Activated CD4-positive, CD25-positive, alpha-beta regulatory T cell (primary cell): Measurements from ENCODE around the gene LTBP2.

ENCODE experiments used
- DNase-seq, 4 experiments: peaks; one replicate each; lab custom pipeline; 2025; lab: John Stamatoyannopoulos, UW

Gene LTBP2

DNA sequence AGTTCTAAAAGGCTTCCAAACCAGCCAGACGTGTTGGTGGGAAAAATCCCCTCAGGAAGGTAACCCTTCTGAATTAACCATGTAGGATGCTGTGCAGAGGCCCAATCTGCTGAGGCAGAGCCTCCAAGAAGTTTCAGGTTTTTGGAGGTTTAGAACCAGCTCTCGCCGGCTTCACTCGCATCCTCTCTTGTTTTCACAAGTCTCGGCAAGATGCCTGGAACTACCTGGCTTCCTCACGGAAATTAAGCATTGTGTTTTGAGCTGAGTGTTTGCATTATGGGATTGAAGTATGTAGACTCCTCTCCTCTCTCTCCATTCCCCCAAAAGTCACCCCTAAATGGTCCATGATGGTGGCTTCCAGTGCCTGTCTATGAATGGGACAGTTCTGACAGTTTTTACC is 20.6 kb downstream of the LTBP2 start:
- no peak for DNase-seq

GRCh38 chr14:74589291-74589879 is 22.7 kb downstream of the LTBP2 start:
- DNase-seq, result no peak

- no peak for DNase-seq
These were observed 24.7 kb downstream of the LTBP2 start for GRCh38 chr14:74587363-74587707.

- no peak for DNase-seq
These were observed 25.2 kb downstream of the LTBP2 start for GRCh38 chr14:74586681-74587362.

DNA sequence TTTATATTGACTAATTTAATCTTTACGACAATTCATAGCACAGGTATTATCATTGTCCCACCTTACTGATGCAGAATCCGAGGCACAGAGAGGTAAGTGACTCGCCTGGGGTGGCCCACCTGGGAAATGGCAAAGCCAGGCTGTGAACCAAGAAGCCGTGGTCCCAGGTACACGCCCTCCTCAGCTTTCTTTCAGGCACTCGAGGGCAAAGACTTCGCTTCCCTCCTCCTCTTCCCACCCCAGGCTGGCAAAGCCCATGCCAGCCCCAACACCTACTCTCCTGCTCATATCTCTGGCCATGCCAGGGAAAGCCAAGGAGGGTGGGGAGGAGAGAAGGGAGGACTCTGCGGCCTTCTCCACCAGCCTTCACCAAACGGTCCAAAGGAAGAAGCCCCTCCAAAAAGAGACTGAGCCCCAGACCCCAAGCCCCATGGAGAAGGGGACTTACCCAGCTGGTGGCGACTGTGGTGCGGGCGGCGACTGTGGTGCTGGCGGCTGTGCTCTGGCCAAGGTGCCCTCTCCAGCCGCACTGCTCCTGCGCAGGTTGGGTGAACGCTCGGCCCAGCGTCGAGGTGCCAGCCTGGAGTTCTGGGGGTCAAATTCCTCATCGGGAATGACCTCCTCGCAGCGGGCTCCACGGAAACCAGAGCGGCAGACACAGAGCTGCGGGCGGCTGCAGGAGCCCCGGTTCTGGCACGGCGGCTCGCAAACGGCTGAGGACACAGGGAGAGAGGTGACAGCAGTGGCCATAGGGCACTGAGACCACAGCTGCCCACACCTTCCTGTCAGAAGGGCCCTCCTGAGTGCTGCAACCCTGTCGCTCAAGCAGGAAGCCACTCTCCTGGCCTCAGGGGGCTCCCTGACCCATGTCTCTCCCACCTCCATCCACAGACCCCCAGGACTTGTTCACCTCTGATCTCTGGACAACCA is 26.4 kb downstream of the LTBP2 start:
- DNase-seq, result no peak

GRCh38 chr14:74584951-74585350 is 27.1 kb downstream of the LTBP2 start:
- no peak for DNase-seq

GRCh38 chr14:74583689-74584434 is 28.2 kb downstream of the LTBP2 start:
- no peak for DNase-seq

DNA sequence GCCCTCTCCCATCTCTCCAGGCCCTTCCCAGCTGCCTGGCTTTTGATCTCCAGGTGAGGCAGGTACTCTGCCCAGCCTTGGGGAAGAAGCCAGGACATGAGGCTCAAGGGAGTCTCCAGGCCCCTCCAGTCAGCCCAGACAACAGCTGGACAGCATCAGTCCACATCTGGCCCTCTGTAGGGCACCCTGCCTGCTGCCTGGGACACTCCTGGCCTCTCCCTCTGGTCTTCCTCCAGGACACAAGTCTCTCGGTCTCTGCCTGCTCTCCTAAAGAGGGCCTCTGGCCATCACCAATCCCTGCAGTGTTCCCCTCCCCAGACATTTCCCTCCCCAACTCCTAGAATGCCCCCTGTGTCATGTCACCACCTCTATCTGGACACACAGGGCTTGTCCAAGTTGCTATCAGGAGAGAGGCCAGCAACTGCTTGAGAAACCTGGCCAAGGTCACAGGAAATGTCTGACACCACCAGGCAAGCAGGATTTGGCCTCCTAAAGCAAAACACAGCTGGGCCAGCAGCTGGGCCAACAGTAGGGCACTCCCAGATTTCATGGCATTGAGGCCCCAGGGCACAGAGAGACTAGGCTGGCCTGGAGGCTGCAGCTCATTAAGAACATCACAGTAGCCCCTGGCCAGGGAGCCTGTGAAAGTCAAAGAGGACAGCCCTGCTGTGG is 29.0 kb downstream of the LTBP2 start:
- DNase-seq, result no peak

DNA sequence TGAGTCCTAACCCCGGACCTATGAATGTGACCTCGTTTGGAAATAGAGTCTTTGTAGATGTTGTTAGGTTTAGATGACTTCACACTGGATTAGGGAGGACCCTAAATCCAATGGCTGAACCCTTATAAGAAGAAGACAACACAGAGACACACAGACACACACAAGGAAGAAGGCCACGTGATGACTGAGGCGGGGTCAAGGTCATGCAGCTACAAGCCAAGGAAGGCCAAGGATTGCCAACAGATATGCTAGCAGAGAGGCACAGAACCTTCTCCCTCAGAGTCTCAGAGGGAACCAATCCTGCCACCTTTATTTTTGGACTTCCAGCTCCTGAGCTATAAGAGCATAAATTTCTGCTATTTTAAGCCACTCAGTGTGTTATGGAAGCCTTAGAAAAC is 31.8 kb downstream of the LTBP2 start:
- no peak for DNase-seq

GRCh38 chr14:74579447-74580274 is 32.4 kb downstream of the LTBP2 start:
- no peak for DNase-seq

DNA sequence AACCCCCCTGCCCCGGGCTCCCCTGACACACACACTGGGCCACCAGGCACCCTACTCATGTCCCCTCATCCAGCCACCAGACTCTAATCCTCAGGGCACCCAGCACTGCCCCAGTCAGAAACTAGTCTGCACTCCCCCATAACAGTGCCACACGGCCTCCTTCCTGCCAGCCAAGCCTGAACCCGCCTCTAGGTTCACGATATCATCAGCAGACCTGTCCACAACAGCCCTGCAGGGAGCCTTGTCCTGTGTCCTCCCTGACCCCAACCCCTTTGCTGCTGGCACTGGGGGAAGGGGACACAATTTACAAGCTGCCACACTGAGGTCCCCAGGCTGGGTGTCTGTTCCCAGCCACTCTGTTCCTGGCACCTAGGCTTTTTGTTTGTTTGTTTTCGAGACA is 33.6 kb downstream of the LTBP2 start:
- DNase-seq, result no peak

DNA sequence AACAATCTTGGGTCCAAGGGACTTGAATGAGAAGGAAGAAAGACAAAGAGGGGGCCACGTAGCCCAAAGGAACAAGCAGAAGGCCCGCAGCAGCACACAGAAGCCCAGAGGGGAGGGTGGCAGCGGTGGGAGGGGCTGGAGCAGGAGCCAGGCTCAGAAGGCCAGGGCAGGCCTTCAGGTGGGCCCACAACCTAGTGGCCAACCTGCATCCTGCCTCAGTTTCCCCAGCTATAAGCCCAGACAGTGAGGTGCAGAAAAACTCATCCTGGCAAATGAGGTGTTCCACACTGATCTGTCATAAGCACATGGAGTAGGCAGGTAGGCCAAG is 34.1 kb downstream of the LTBP2 start:
- DNase-seq, result no peak

- no peak for DNase-seq
These were observed 34.6 kb downstream of the LTBP2 start for GRCh38 chr14:74577247-74577947.

- no peak for DNase-seq
These were observed 36.1 kb downstream of the LTBP2 start for GRCh38 chr14:74575936-74576335.

GRCh38 chr14:74575507-74575906 is 36.5 kb downstream of the LTBP2 start:
- no peak for DNase-seq

- no peak for DNase-seq
These were observed 37.3 kb downstream of the LTBP2 start for GRCh38 chr14:74574706-74575105.

- no peak for DNase-seq
These were observed 38.0 kb downstream of the LTBP2 start for GRCh38 chr14:74574090-74574433.

GRCh38 chr14:74573421-74574089 is 38.5 kb downstream of the LTBP2 start:
- no peak for DNase-seq

DNA sequence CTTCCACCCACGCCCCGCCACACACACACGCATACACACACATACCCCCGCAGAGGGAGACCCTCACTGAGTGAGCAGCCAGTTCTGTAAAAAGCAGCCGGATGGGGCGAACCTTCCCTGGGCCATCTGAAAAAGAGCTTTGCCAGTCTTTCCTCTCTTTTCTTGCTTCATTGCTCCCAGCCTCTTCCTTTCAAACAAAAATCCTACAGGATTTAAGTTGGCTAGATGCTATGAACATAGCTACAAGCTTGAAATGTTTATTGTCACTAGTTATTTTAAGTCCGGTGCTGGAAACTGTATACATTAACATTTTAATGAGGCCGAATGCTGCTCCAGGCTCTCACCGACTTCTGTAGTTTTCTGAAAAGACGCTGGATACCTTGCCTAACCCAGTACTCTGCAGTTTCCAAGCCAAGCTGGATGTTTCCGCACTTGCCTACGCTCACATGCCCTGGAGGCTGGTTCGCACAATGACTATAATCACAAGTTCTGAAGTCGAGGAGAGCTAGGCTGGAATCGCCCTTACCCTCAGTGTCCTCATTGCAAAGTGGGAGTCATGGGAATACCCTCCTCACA is 39.2 kb downstream of the LTBP2 start:
- no peak for DNase-seq
